Spleen (tissue), 7 donors: ENCODE data around the gene PTPRN2.
"Not testable (repeated sequence)": the region's sequence is repeated elsewhere in the genome, so short reads cannot be mapped to it uniquely, and the experiment has no call there.

Experiments
- POLR2A ChIP-seq, 3 donors: fragments of 450-650 bp; IDR thresholded peaks; one replicate each; pipeline ENCODE4 v1.5.1; 2017; ENCODE audit warnings: antibody characterized with exemption in 3 of 3, mild to moderate bottlenecking in 1 of 3
- POLR2AphosphoS5 ChIP-seq, 3 donors: sonication (generic); formaldehyde crosslinking; IDR thresholded peaks; one replicate each; pipeline ENCODE4 v1.5.1; 2017; ENCODE audit warnings: antibody characterized with exemption in 3 of 3
- TF ChIP-seq, protein P1 (sequence below), 11 experiments: fragments of 200-600 bp in 7 of 11; fragments of 450-650 bp in 4 of 11; sonication (generic) in 4 of 11; IDR thresholded peaks in 8 of 11; conservative IDR thresholded peaks in 3 of 11; 1 replicate in 7 of 11; 2 replicates in 4 of 11; pipeline versions ENCODE4 v1.4.0 to v1.8.0; 2016 to 2021; ENCODE audit warnings: antibody characterized with exemption in 11 of 11, inconsistent platforms in 4 of 11, mild to moderate bottlenecking in 1 of 11
- donor health status: DM: no; HTN: no; CAD: no; lungs with moderate emphysema.
- donor health status: DM: no; HTN: no; CAD: no.
- donor health status: DM: no; HTN: no; CAD: no.

- TF ChIP-seq, protein P1, sequence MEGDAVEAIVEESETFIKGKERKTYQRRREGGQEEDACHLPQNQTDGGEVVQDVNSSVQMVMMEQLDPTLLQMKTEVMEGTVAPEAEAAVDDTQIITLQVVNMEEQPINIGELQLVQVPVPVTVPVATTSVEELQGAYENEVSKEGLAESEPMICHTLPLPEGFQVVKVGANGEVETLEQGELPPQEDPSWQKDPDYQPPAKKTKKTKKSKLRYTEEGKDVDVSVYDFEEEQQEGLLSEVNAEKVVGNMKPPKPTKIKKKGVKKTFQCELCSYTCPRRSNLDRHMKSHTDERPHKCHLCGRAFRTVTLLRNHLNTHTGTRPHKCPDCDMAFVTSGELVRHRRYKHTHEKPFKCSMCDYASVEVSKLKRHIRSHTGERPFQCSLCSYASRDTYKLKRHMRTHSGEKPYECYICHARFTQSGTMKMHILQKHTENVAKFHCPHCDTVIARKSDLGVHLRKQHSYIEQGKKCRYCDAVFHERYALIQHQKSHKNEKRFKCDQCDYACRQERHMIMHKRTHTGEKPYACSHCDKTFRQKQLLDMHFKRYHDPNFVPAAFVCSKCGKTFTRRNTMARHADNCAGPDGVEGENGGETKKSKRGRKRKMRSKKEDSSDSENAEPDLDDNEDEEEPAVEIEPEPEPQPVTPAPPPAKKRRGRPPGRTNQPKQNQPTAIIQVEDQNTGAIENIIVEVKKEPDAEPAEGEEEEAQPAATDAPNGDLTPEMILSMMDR (IDR thresholded peaks at IDR 0.05 in 8 of 11, conservative IDR thresholded peaks at IDR 0.05 in 3 of 11), result not testable (repeated sequence)
- not testable (repeated sequence) for TF ChIP-seq POLR2A, POLR2AphosphoS5 (IDR thresholded peaks at IDR 0.05)
Observed at GRCh38 chr7:157896376-157896675, 691.3 kb downstream of the PTPRN2 start.
